Neural progenitor cell (in vitro differentiated cells): Measurements from ENCODE around the gene AP1AR. TPM values are rescaled to one million over a fixed set of nuclear protein-coding genes. Genes with fewer than 3 reads are reported as not detected.

Source experiments
- DNase-seq: peaks from one replicate; pipeline ENCODE4 v3.0.0-alpha.2; 2016; ENCODE audit warnings: low spot score
- H2AFZ ChIP-seq: fragments of 200-600 bp; sonication (generic); replicated peaks from 2 replicates; pipeline ENCODE4 v1.6.1; 2016; ENCODE audit warnings: antibody characterized with exemption
- H3F3A ChIP-seq: fragments of 200-600 bp; sonication (generic); 2 replicates; pipeline ENCODE4 v1.6.1; 2016; ENCODE audit warnings: antibody characterized with exemption, low read depth
- H3K27ac ChIP-seq: fragments of 200-600 bp; sonication (generic); 2 replicates; pipeline ENCODE4 v1.5.1; 2016; ENCODE audit warnings: mild to moderate bottlenecking
- H3K27me3 ChIP-seq: fragments of 200-600 bp; sonication (generic); 2 replicates; pipeline ENCODE4 v1.6.1; 2016; ENCODE audit warnings: mild to moderate bottlenecking, moderate library complexity
- H3K36me3 ChIP-seq: fragments of 200-600 bp; sonication (generic); 2 replicates; pipeline ENCODE4 v1.5.1; 2016
- H3K4me1 ChIP-seq: fragments of 200-600 bp; sonication (generic); 2 replicates; pipeline ENCODE4 v1.6.1; 2016; ENCODE audit warnings: mixed run types
- H3K4me2 ChIP-seq: fragments of 200-600 bp; sonication (generic); 2 replicates; pipeline ENCODE4 v1.6.1; 2016
- H3K4me3 ChIP-seq: fragments of 200-600 bp; sonication (generic); 2 replicates; pipeline ENCODE4 v1.5.1; 2016
- H3K79me2 ChIP-seq: fragments of 200-600 bp; sonication (generic); 2 replicates; pipeline ENCODE4 v1.6.1; 2016; ENCODE audit warnings: low read depth
- H3K9ac ChIP-seq: fragments of 200-600 bp; sonication (generic); 2 replicates; pipeline ENCODE4 v1.6.1; 2016
- H3K9me3 ChIP-seq: fragments of 200-600 bp; sonication (generic); 2 replicates; pipeline ENCODE4 v1.5.1; 2016; ENCODE audit warnings: low read depth
- H4K20me1 ChIP-seq: fragments of 200-600 bp; sonication (generic); 2 replicates; pipeline ENCODE4 v1.6.1; 2016; ENCODE audit warnings: low read depth
- H3K27ac Mint-ChIP-seq: 3 replicates; pipeline ENCODE4 v1.8.0; 2021; ENCODE audit warnings: mixed read lengths
- H3K27me3 Mint-ChIP-seq: 2 replicates; pipeline ENCODE4 v1.8.0; 2022; ENCODE audit warnings: low read depth, mild to moderate bottlenecking, inconsistent platforms, moderate library complexity, mixed read lengths; ENCODE audit not compliant: insufficient read depth
- H3K36me3 Mint-ChIP-seq: 3 replicates; pipeline ENCODE4 v1.8.0; 2021; ENCODE audit warnings: mixed read lengths
- H3K4me1 Mint-ChIP-seq: 3 replicates; pipeline ENCODE4 v1.8.0; 2021; ENCODE audit warnings: mixed read lengths
- H3K4me3 Mint-ChIP-seq: 3 replicates; pipeline ENCODE4 v1.8.0; 2021; ENCODE audit warnings: mild to moderate bottlenecking, moderate library complexity, mixed read lengths
- H3K9me3 Mint-ChIP-seq: 3 replicates; pipeline ENCODE4 v1.8.0; 2020; ENCODE audit warnings: mixed read lengths
- CTCF ChIP-seq: fragments of 200-600 bp; sonication (generic); IDR thresholded peaks from 2 replicates; pipeline ENCODE4 v1.5.1; 2017; ENCODE audit warnings: antibody characterized with exemption, mild to moderate bottlenecking
- EZH2 ChIP-seq: fragments of 200-600 bp; sonication (generic); IDR thresholded peaks from 2 replicates; pipeline ENCODE4 v1.6.1; 2017; ENCODE audit warnings: antibody characterized with exemption, mild to moderate bottlenecking, moderate library complexity
- EZH2phosphoT487 ChIP-seq: fragments of 200-600 bp; sonication (generic); IDR thresholded peaks from 2 replicates; pipeline ENCODE4 v1.6.1; 2017; ENCODE audit warnings: antibody characterized with exemption
- total RNA-seq: library from RNA; depleted of rRNA; stranded (reverse); fragments of >200 nt; gene quantifications from 2 replicates; pipeline ENCODE4 v1.2.3, GENCODE V29; 2015; ENCODE audit warnings: low replicate concordance

Gene AP1AR
- total RNA-seq, 1 donor from 2014 or later = 41.9 TPM

GRCh38 chr4:112189754-112190153, 41.8 kb upstream of the AP1AR start:
- H4K20me1 ChIP-seq = no peaks in the 10 kb centered on the region
- no peaks in the 10 kb centered on the region for H3K9me3 ChIP-seq
- no peak overlapping the region for H3K4me3 ChIP-seq
- H3K9ac ChIP-seq = no peak overlapping the region
- H3K27me3 ChIP-seq = no peaks in the 10 kb centered on the region
- H3K36me3 ChIP-seq = no peaks in the 10 kb centered on the region
- H3K4me3 Mint-ChIP-seq = no peak overlapping the region
- DNase-seq = no peak
- H3F3A ChIP-seq = peaks cover 9% of the 10 kb centered on the region
- peaks cover 2% of the 10 kb centered on the region for H3K27me3 Mint-ChIP-seq
- H3K9me3 Mint-ChIP-seq = no peaks in the 10 kb centered on the region
- H3K4me1 ChIP-seq = peaks cover 7% of the 10 kb centered on the region
- no peaks in the 10 kb centered on the region for H3K79me2 ChIP-seq
- H3K4me2 ChIP-seq = no peak overlapping the region
- H3K27ac Mint-ChIP-seq = no peak overlapping the region
- H2AFZ ChIP-seq = no peak overlapping the region
- no peak overlapping the region for H3K27ac ChIP-seq
- TF ChIP-seq EZH2 = no peak
- TF ChIP-seq CTCF = peak; percentile 30
- TF ChIP-seq EZH2phosphoT487 = no peak
- no peaks in the 10 kb centered on the region for H3K36me3 Mint-ChIP-seq
- no peaks in the 10 kb centered on the region for H3K4me1 Mint-ChIP-seq

- peaks cover 5% of the 10 kb centered on the region for H3F3A ChIP-seq
- peaks cover 2% of the 10 kb centered on the region for H3K4me1 ChIP-seq
- TF ChIP-seq CTCF = no peak
- no peak for TF ChIP-seq EZH2phosphoT487
- no peak for TF ChIP-seq EZH2
- Mint-ChIP-seq H3K4me1 (no peaks in the 10 kb centered on the region), H3K4me3 (no peak overlapping the region), H3K27ac (no peak overlapping the region), H3K27me3 (peaks cover 2% of the 10 kb centered on the region), H3K9me3 (no peaks in the 10 kb centered on the region), H3K36me3 (no peaks in the 10 kb centered on the region)
- H3K4me2 ChIP-seq = no peak overlapping the region
- no peak overlapping the region for H3K27ac ChIP-seq
- H3K4me3 ChIP-seq = no peak overlapping the region
- H3K27me3 ChIP-seq = no peaks in the 10 kb centered on the region
- no peaks in the 10 kb centered on the region for H3K9me3 ChIP-seq
- no peaks in the 10 kb centered on the region for H3K36me3 ChIP-seq
- no peaks in the 10 kb centered on the region for H4K20me1 ChIP-seq
- no peaks in the 10 kb centered on the region for H3K79me2 ChIP-seq
- DNase-seq = no peak
- H3K9ac ChIP-seq = no peak overlapping the region
- H2AFZ ChIP-seq = no peak overlapping the region
These were observed 40.9 kb upstream of the AP1AR start for GRCh38 chr4:112190684-112191083.

- peaks cover 6% of the 10 kb centered on the region for H3K4me1 ChIP-seq
- TF ChIP-seq EZH2phosphoT487 = no peak
- H3K27ac Mint-ChIP-seq = no peak overlapping the region
- H3K27ac ChIP-seq = no peak overlapping the region
- H3F3A ChIP-seq = no peaks in the 10 kb centered on the region
- no peak overlapping the region for H3K4me3 Mint-ChIP-seq
- H3K9me3 Mint-ChIP-seq = no peaks in the 10 kb centered on the region
- no peaks in the 10 kb centered on the region for H3K79me2 ChIP-seq
- H3K9ac ChIP-seq = no peak overlapping the region
- H3K4me2 ChIP-seq = no peak overlapping the region
- no peaks in the 10 kb centered on the region for H3K36me3 Mint-ChIP-seq
- no peaks in the 10 kb centered on the region for H3K9me3 ChIP-seq
- H2AFZ ChIP-seq = no peak overlapping the region
- H4K20me1 ChIP-seq = no peaks in the 10 kb centered on the region
- no peaks in the 10 kb centered on the region for H3K36me3 ChIP-seq
- peak; percentile 7 for DNase-seq
- no peaks in the 10 kb centered on the region for H3K27me3 ChIP-seq
- no peaks in the 10 kb centered on the region for H3K27me3 Mint-ChIP-seq
- no peaks in the 10 kb centered on the region for H3K4me1 Mint-ChIP-seq
- no peak overlapping the region for H3K4me3 ChIP-seq
These were observed 35.1 kb upstream of the AP1AR start for GRCh38 chr4:112196461-112196860.

- Mint-ChIP-seq H3K27ac (no peak overlapping the region), H3K36me3 (no peaks in the 10 kb centered on the region), H3K4me1 (no peaks in the 10 kb centered on the region), H3K4me3 (no peak overlapping the region), H3K27me3 (no peaks in the 10 kb centered on the region), H3K9me3 (no peaks in the 10 kb centered on the region)
- Histone ChIP-seq H3K27ac (no peak overlapping the region), H3K79me2 (no peaks in the 10 kb centered on the region), H2AFZ (peak overlapping the region; percentile 3), H3K36me3 (no peaks in the 10 kb centered on the region), H3K9me3 (no peaks in the 10 kb centered on the region), H3K4me1 (peaks cover 6% of the 10 kb centered on the region), H3K4me3 (no peak overlapping the region), H4K20me1 (no peaks in the 10 kb centered on the region), H3K27me3 (no peaks in the 10 kb centered on the region), H3F3A (no peaks in the 10 kb centered on the region), H3K9ac (no peak overlapping the region), H3K4me2 (no peak overlapping the region)
- DNase-seq = no peak
- TF ChIP-seq EZH2phosphoT487 (no peak), CTCF (no peak), EZH2 (no peak)
These were observed 32.5 kb upstream of the AP1AR start for GRCh38 chr4:112199041-112199440.
